ENCODE measurements around the gene CDC25C. TPM values are rescaled to one million over a fixed set of nuclear protein-coding genes. Genes with fewer than 3 reads are reported as not detected.

Gene CDC25C
- total RNA-seq, 1 experiment from 2014 or later: 14.1 TPM

- DNase-seq (ENCODE audit: low read depth, low spot score): no peak
- BruUV-seq (replicated peaks): no TSS peak
- H3K27me3 ChIP-seq (ENCODE audit: control insufficient read depth, insufficient read depth, low read length): no peaks in the 10 kb centered on the region
- H3K4me3 ChIP-seq (ENCODE audit: low read depth in 2 of 2, low read length in 2 of 2): no peak overlapping the region
- TF ChIP-seq POLR2AphosphoS5 (IDR thresholded peaks at IDR 0.05; ENCODE audit: low read depth, low read length): no peak
- intact Hi-C loops (cut with micrococcal nuclease; ENCODE audit: unreplicated experiment) (no loop called here), in situ Hi-C loops (cut with HindIII; ENCODE audit: low pct_unique_long_range_greater_than_20kb, low sequenced_read_pairs) (no loop called here)
- H3K9me3 ChIP-seq (ENCODE audit: control insufficient read depth, insufficient read depth, low read depth, low read length): no peaks in the 10 kb centered on the region
- H3K4me1 ChIP-seq (ENCODE audit: control insufficient read depth, insufficient read depth, low read length): no peaks in the 10 kb centered on the region
- H3K27ac ChIP-seq (ENCODE audit: low read length): no peak overlapping the region
- ATAC-seq: peak; percentile 60; the same call in 1 of the 2 replicates
- ChIA-PET POLR2A (no interaction called here), CTCF (no interaction called here)
- H3K36me3 ChIP-seq (ENCODE audit: control insufficient read depth, insufficient read depth, low read length): no peaks in the 10 kb centered on the region; the same call in 1 of the 2 replicates
Measured at GRCh38 chr5:138316355-138316754, 15.2 kb downstream of the CDC25C start.

GRCh38 chr5:138315751-138316278, 15.8 kb downstream of the CDC25C start:
- Histone ChIP-seq H3K27ac (ENCODE audit: low read length) (no peak overlapping the region), H3K36me3 (ENCODE audit: control insufficient read depth, insufficient read depth, low read length) (no peaks in the 10 kb centered on the region; the same call in 1 of the 2 replicates), H3K9me3 (ENCODE audit: control insufficient read depth, insufficient read depth, low read depth, low read length) (no peaks in the 10 kb centered on the region), H3K4me1 (ENCODE audit: control insufficient read depth, insufficient read depth, low read length) (no peaks in the 10 kb centered on the region), H3K27me3 (ENCODE audit: control insufficient read depth, insufficient read depth, low read length) (no peaks in the 10 kb centered on the region), H3K4me3 (ENCODE audit: low read depth in 2 of 2, low read length in 2 of 2) (no peak overlapping the region)
- in situ Hi-C loops (cut with HindIII; ENCODE audit: low pct_unique_long_range_greater_than_20kb, low sequenced_read_pairs): no loop called here
- POLR2A ChIA-PET: no interaction called here
- DNase-seq (ENCODE audit: low read depth, low spot score): no peak
- TF ChIP-seq SIN3A (IDR thresholded peaks at IDR 0.05; ENCODE audit: borderline replicate concordance, insufficient read depth, low read depth, low read length) (no peak), REST (IDR thresholded peaks at IDR 0.05; ENCODE audit: insufficient read depth in 1 of 2, low read depth in 2 of 2, low read length in 1 of 2) (no peak), TCF7L2 (IDR thresholded peaks at IDR 0.05; ENCODE audit: low read depth, low read length) (no peak), POLR2AphosphoS5 (IDR thresholded peaks at IDR 0.05; ENCODE audit: low read depth, low read length) (no peak)
- TF ChIP-seq, protein P1, sequence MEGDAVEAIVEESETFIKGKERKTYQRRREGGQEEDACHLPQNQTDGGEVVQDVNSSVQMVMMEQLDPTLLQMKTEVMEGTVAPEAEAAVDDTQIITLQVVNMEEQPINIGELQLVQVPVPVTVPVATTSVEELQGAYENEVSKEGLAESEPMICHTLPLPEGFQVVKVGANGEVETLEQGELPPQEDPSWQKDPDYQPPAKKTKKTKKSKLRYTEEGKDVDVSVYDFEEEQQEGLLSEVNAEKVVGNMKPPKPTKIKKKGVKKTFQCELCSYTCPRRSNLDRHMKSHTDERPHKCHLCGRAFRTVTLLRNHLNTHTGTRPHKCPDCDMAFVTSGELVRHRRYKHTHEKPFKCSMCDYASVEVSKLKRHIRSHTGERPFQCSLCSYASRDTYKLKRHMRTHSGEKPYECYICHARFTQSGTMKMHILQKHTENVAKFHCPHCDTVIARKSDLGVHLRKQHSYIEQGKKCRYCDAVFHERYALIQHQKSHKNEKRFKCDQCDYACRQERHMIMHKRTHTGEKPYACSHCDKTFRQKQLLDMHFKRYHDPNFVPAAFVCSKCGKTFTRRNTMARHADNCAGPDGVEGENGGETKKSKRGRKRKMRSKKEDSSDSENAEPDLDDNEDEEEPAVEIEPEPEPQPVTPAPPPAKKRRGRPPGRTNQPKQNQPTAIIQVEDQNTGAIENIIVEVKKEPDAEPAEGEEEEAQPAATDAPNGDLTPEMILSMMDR (IDR thresholded peaks at IDR 0.05): no peak
- intact Hi-C loops (cut with micrococcal nuclease; ENCODE audit: unreplicated experiment): no loop called here
- CTCF ChIA-PET: no interaction called here
- BruUV-seq (replicated peaks): no TSS peak
- ATAC-seq: peak; percentile 18; the same call in 1 of the 2 replicates

GRCh38 chr5:138305797-138306196, 25.8 kb downstream of the CDC25C start:
- intact Hi-C loops (cut with micrococcal nuclease; ENCODE audit: unreplicated experiment): no loop called here
- no peak for DNase-seq (ENCODE audit: low read depth, low spot score)
- H3K27me3 ChIP-seq (ENCODE audit: control insufficient read depth, insufficient read depth, low read length): no peaks in the 10 kb centered on the region
- no TSS peak for BruUV-seq (replicated peaks)
- no peaks in the 10 kb centered on the region for H3K4me1 ChIP-seq (ENCODE audit: control insufficient read depth, insufficient read depth, low read length)
- H3K27ac ChIP-seq (ENCODE audit: low read length): no peak overlapping the region
- CTCF ChIA-PET: no interaction called here
- H3K9me3 ChIP-seq (ENCODE audit: control insufficient read depth, insufficient read depth, low read depth, low read length): no peaks in the 10 kb centered on the region
- H3K36me3 ChIP-seq (ENCODE audit: control insufficient read depth, insufficient read depth, low read length): no peaks in the 10 kb centered on the region
- ATAC-seq: no peak
- H3K4me3 ChIP-seq (ENCODE audit: low read depth in 2 of 2, low read length in 2 of 2): no peak overlapping the region
- in situ Hi-C loops (cut with HindIII; ENCODE audit: low pct_unique_long_range_greater_than_20kb, low sequenced_read_pairs): no loop called here
- TF ChIP-seq, protein P1 (IDR thresholded peaks at IDR 0.05): no peak
- TF ChIP-seq TCF7L2 (IDR thresholded peaks at IDR 0.05; ENCODE audit: low read depth, low read length): no peak
- no peak for TF ChIP-seq SIN3A (IDR thresholded peaks at IDR 0.05; ENCODE audit: borderline replicate concordance, insufficient read depth, low read depth, low read length)
- TF ChIP-seq POLR2AphosphoS5 (IDR thresholded peaks at IDR 0.05; ENCODE audit: low read depth, low read length): no peak
- TF ChIP-seq REST (IDR thresholded peaks at IDR 0.05; ENCODE audit: insufficient read depth in 1 of 2, low read depth in 2 of 2, low read length in 1 of 2): no peak
- POLR2A ChIA-PET: no interaction called here
